Peyer's patch (tissue), 4 donors: ENCODE results near the gene NR1H4.

Source experiments
- CTCF ChIP-seq, 6 experiments: fragments of 450-650 bp in 4 of 6; fragments of 200-600 bp in 2 of 6; sonication (generic) in 1 of 6; IDR thresholded peaks; one replicate each; pipeline ENCODE4 v1.5.1; 2017 to 2019; ENCODE audit warnings: antibody characterized with exemption in 6 of 6, mild to moderate bottlenecking in 3 of 6, moderate library complexity in 1 of 6
- POLR2A ChIP-seq, 2 donors: fragments of 450-650 bp; IDR thresholded peaks; one replicate each; pipeline ENCODE4 v1.5.1; 2017; ENCODE audit warnings: antibody characterized with exemption in 2 of 2, mild to moderate bottlenecking in 2 of 2, moderate library complexity in 2 of 2

DNA sequence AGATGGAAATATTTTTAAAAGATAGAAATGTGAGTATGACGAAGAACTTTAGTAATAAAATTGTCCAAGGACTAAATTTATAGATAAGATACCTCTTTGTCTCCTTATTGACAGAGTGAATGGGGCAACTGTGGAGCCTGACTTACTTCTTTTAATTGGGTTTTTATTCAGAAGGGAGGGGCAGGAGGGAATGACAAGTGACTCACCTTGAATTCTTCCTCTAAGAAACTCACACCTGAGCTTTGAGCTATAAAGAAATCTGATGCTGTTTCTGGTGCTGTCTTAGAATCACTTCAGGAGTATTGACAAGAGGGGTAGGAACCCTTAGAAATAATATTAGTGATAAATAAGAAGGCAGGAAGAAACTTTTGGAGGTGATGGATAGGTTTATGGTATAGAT, 951 bp downstream of the NR1H4 start:
- TF ChIP-seq CTCF (IDR thresholded peaks at IDR 0.05) (no peak), POLR2A (IDR thresholded peaks at IDR 0.05) (peak; percentile 5 to 55)
